Sciatic nerve (tissue), 2 donors: Measurements from ENCODE around the gene KCNK1. TPM values are rescaled to one million over a fixed set of nuclear protein-coding genes. Genes with fewer than 3 reads are reported as not detected.
"Not testable (repeated sequence)": the region's sequence is repeated elsewhere in the genome, so short reads cannot be mapped to it uniquely, and the experiment has no call there.

Experiments
- ATAC-seq: fragments of 200-7000 bp; cut with Tn5 transposase; one replicate; pipeline ENCODE4 v1.9.1; 2020; ENCODE audit warnings: mild to moderate bottlenecking, moderate library complexity
- DNase-seq: peaks from one replicate; pipeline ENCODE4 v3.0.0-alpha.2; 2020; ENCODE audit warnings: low spot score
- intact Hi-C: fragments of 100-400 bp; cut with DNase I; formaldehyde crosslinking; loops from one replicate; pipeline ENCODE4 v1.14.2; 2022
- total RNA-seq: library from RNA; stranded (reverse); fragmentation: NEBNext Ultra II Directional; extraction: Animal tissue kit (Norgen Biotek cat#: 25700); gene quantifications from one replicate; pipeline ENCODE4 v1.2.1, GENCODE V29; 2021
- donor health status: DM: no; HTN: no; CAD: no.
- donor health status: DM: no; HTN: no; CAD: no.

Gene KCNK1
- total RNA-seq, 1 donor from 2014 or later = 4.3 TPM

DNA sequence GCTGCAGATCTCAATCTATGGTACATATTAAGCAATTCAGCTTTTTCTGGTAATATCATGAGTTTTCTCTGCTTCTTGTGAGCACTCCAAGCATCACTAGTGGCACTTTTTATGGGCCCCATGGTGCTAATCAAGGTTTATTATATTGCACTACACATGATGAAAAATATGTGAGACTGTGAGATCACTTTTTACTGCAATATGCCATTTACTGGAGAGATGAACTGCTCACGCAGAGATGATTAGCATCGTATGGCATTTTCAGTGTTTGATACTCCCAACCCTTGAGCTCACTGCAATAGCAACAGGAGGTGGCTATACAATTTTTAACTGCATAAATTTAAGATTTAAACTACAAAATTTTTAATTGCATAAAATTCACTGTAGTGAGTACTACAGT lies 8.7 kb upstream of the KCNK1 start:
- intact Hi-C loops = no loop called here
- ATAC-seq (no peak), DNase-seq (no peak)

DNA sequence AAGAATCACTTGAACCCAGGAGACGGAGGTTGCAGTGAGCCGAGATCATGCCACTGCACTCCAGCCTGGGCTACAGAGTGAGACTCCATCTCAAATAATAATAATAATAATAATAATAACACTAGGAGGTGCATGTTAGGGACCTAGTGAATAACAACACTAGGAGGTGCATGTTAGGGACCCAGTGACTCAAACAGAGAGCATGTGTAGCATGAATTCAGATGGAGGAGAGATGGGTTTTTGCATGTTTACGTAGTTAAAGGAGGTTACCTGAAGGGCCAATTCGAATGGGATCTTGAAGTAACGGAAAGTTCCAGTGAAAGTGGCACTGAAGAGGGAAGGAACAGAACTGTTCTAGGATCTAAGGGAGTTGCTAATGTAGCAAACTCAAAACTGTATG lies 7.1 kb upstream of the KCNK1 start:
- DNase-seq (no peak), ATAC-seq (no peak)
- intact Hi-C loops = no loop called here

GRCh38 chr1:233607252-233608119 lies 6.4 kb upstream of the KCNK1 start:
- intact Hi-C loops = no loop called here
- ATAC-seq (no peak), DNase-seq (no peak)

DNA sequence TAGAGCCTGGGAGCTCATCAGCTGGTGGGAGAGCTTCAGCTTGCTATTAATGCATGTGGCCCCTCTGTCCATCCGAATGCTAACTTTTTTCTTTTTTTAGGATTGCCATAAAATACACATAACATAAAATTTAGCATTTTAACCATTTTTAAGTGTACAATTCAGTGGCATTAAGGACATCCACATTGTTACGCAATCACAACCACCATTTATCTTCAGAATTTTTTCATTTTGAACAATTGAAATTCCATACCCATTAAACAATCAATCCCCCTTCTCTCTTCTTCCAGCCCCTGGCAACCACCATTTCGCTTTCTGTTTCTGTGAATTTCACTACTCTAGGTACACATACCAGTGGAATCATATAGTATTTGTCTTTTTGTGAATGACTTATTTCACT lies 4.9 kb upstream of the KCNK1 start:
- DNase-seq = no peak
- intact Hi-C loops = no loop called here
- ATAC-seq = no peak

GRCh38 chr1:233609926-233610325 lies 4.0 kb upstream of the KCNK1 start:
- DNase-seq (no peak), ATAC-seq (no peak)
- intact Hi-C loops = no loop called here

GRCh38 chr1:233610628-233611027 lies 3.3 kb upstream of the KCNK1 start:
- ATAC-seq (no peak), DNase-seq (no peak)
- intact Hi-C loops = no loop called here

GRCh38 chr1:233611363-233611762 lies 2.5 kb upstream of the KCNK1 start:
- ATAC-seq, DNase-seq, intact Hi-C loops: not testable (repeated sequence)

- ATAC-seq (peak; percentile 20), DNase-seq (peak; percentile 62)
- intact Hi-C loops = no loop called here
Measured at GRCh38 chr1:233614173-233614742, 352 bp downstream of the KCNK1 start.

- ATAC-seq (no peak), DNase-seq (no peak)
- intact Hi-C loops = no loop called here
Measured at GRCh38 chr1:233614743-233615521, 1.0 kb downstream of the KCNK1 start.

DNA sequence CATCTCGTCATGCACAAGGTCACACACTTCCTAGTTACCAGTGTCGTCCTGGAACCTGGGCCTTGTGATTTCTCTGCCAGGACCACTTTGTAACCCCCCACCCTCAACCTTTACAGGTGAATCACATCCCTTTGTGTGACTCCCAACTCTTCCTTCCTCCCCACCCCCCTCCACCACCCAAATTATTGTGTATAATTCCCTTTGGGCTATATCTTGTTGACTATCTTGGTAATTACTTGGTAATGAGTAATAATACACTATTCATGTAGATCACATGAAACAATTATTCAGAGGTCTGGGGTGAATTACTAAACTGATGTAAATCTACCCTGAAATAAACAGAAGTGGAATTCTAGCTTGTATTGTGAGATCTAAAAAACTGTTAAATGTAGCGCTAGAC lies 1.7 kb downstream of the KCNK1 start:
- intact Hi-C loops = no loop called here
- DNase-seq (no peak), ATAC-seq (no peak)

DNA sequence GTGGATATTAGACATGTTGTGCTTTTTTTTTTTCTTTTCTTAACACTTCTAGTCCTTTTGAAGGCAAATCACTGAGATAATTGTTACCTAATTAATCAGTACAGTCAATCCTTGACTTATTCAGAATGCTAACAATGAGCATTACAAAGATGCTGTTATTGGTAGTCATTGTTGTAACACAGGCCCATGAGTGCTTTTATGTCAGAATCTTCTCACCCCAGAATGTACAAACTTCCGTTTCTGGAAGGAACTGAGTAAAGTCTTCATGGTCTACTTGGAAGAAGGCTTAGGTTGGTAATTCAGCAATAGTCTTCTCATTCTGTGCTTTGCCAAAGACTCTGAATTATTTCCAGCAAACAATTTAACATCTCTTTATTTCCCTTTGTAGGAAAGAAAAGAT lies 3.1 kb downstream of the KCNK1 start:
- no peak for ATAC-seq
- intact Hi-C loops = no loop called here
- no peak for DNase-seq

- intact Hi-C loops, ATAC-seq, DNase-seq: not testable (repeated sequence)
Measured at GRCh38 chr1:233619414-233619813, 5.5 kb downstream of the KCNK1 start.

DNA sequence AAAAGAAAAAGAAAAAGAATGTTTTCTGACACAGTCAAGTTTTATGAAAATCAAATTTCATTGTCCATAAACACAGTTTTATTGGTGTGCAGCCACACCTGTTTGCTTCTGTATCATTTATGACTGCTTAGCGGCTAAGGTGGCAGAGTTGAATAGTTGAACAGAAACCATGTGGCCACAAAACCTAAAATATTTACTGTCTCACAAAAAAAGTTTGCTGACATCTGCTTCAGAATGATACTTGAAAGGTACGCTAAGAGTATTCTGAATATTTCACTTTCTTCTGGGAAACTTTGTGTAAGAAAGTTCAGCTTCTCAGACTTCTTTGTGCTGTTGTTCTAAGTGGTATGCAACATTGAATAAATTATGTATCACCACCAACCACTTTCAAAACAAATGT lies 6.2 kb downstream of the KCNK1 start:
- ATAC-seq (no peak), DNase-seq (no peak)
- intact Hi-C loops = no loop called here

DNA sequence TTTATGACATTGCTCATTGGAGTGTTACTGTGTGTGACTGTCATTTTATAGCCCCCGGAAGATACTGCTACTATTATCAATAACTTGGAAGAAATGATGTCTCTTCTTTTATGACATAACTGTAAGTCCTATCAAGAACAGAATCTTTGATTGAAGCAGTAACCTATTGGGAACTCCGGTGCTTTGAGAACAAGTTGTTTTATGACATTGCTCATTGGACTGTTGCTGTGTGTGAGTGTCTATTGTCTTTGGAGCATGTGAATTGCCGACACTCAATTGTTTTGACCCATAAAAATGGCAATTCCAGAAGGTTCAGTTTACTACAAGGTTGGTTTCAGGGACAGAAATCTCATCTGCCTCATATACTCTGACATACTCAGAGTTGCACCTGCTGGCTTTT lies 8.0 kb downstream of the KCNK1 start:
- ATAC-seq = no peak
- DNase-seq = no peak
- intact Hi-C loops = no loop called here

DNA sequence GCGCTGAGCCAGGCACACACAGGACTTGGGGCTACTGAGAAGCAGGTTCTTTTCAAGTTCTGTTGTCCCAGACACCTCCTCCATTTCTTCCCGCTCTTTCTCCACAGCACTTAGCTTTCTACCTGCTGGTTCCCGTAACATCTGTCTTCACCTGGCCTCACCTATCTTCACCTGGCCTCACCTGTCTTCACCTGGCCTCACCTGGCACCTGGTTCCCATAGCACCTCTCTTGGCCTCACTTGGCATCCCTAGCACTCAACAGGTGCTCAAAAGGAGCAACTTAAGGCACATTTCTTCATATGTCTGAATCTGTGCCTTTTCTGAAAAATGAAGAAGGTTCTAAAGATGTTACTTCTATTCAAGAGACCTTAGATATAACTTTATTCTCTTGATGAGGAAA lies 10.4 kb downstream of the KCNK1 start:
- intact Hi-C loops = no loop called here
- DNase-seq (no peak), ATAC-seq (no peak)

GRCh38 chr1:233625087-233625486 lies 11.2 kb downstream of the KCNK1 start:
- DNase-seq (no peak), ATAC-seq (no peak)

DNA sequence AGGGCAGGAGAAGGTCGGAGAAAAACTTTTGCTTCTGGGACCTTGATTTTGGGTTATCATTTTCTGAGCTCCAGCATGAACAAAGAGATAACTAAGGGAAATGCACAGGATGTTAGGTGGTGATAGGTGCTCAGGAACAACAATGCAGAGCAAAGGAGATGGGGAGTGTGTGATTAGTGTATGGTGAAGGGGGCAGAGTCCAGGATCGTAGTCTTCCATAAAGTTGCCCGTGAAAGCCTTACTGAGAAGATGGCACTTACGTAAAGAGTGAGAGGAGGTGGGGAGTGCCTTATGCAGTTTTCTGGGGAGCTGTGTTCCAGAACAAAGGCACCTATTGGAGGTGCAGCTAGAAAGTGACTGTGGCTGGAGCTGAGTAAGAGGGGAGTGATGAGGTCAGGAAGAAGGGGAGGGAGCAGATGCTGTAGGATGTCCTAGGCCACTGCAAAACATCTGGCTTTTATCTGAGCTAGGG lies 11.6 kb downstream of the KCNK1 start:
- intact Hi-C loops = no loop called here
- ATAC-seq = no peak

More at GRCh38 chr1:233625087-233625486, 11.2 kb downstream of the KCNK1 start:
- intact Hi-C loops = no loop called here

GRCh38 chr1:233627376-233627775 lies 13.5 kb downstream of the KCNK1 start:
- ATAC-seq (no peak), DNase-seq (no peak)
- intact Hi-C loops = no loop called here

More for the DNA sequence above, 11.6 kb downstream of the KCNK1 start:
- no peak for DNase-seq

DNA sequence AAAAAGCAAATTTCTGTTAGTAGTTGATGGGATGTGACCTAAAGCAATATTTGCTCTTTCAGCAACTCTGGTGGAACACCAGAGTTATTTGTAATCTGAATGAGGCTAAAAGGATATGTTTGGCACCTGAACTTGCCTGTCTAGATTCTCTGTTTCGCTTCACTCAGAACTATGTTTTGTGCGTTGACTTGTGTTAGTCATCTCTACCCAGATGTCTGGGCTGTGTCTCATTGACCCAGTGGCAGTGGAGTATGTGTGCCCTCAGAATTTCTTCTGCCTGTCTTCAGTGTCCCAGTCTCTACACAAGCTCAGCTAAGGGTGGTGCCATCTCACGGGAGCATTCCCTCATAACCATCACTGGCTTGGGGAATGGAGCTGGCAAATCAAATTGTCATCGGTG lies 13.9 kb downstream of the KCNK1 start:
- intact Hi-C loops = no loop called here
- ATAC-seq (no peak), DNase-seq (no peak)
